Endothelial cell of umbilical vein (primary cell): ENCODE data around the gene MCHR1. TPM values are rescaled to one million over a fixed set of nuclear protein-coding genes. Genes with fewer than 3 reads are reported as not detected.

Source experiments
- BruUV-seq: library from RNA; stranded (reverse); fragments of 400-500 nt; replicated peaks from 2 replicates; lab custom pipeline; 2021; lab: Mats Ljungman, UMichigan
- CTCF ChIA-PET: fragments of 300-600, 350-600 bp; sonication (Branson Sonifier 250); formaldehyde crosslinking; loops from one replicate; lab custom pipeline; 2021; ENCODE audit warnings: antibody characterized with exemption, inconsistent platforms; lab: Charles Lee
- POLR2A ChIA-PET: fragments of 300-600, 350-600 bp; sonication (Branson Sonifier 250); formaldehyde crosslinking; loops from one replicate; lab custom pipeline; 2021; ENCODE audit warnings: antibody characterized with exemption, inconsistent platforms; lab: Charles Lee
- DNase-seq: peaks from one replicate; pipeline ENCODE4 v3.0.0-alpha.2; 2011; ENCODE audit warnings: low read depth, low spot score
- FAIRE-seq: peaks from 2 replicates; lab custom pipeline; 2011; peaks lifted over from hg19 to GRCh38; lab: Jason Lieb, UNC
- H2AFZ ChIP-seq: 2 replicates; pipeline ENCODE4 v1.6.0; 2012; ENCODE audit warnings: low read depth, low read length, control low read depth, inconsistent platforms
- H3K27ac ChIP-seq: 2 replicates; pipeline ENCODE4 v1.5.1; 2011; ENCODE audit warnings: low read depth, mild to moderate bottlenecking, control low read depth, low read length, moderate library complexity; ENCODE audit not compliant: insufficient read depth
- H3K27me3 ChIP-seq, 2 experiments: 2 replicates each; pipeline versions ENCODE4 v1.6.0 to v1.6.1; 2011; ENCODE audit warnings: low read length in 2 of 2, mixed read lengths in 1 of 2; ENCODE audit not compliant: control insufficient read depth in 2 of 2, insufficient read depth in 2 of 2
- H3K36me3 ChIP-seq, 2 experiments: 2 replicates in 1 of 2; 3 replicates in 1 of 2; pipeline ENCODE4 v1.5.1; 2011; ENCODE audit warnings: low read length in 2 of 2, mild to moderate bottlenecking in 1 of 2, moderate library complexity in 1 of 2; ENCODE audit not compliant: control insufficient read depth in 2 of 2, insufficient read depth in 2 of 2; ENCODE audit errors: extremely low read depth in 1 of 2
- H3K4me1 ChIP-seq: 3 replicates; pipeline ENCODE4 v1.5.1; 2011; ENCODE audit warnings: mild to moderate bottlenecking, low read length; ENCODE audit not compliant: control insufficient read depth, insufficient read depth; ENCODE audit errors: extremely low read depth
- H3K4me2 ChIP-seq: 2 replicates; pipeline ENCODE4 v1.6.1; 2011; ENCODE audit warnings: low read length, control low read depth, mixed read lengths; ENCODE audit not compliant: insufficient read depth
- H3K4me3 ChIP-seq, 3 experiments: fragments of 200-600 bp in 1 of 3; sonication (generic), shearing (Covaris generic) in 1 of 3; replicated peaks in 1 of 3; 2 replicates each; pipeline ENCODE4 v1.5.1; 2011 to 2016; ENCODE audit warnings: control low read depth in 3 of 3, low read length in 3 of 3, mild to moderate bottlenecking in 2 of 3, inconsistent platforms in 1 of 3, low read depth in 1 of 3, moderate library complexity in 1 of 3; ENCODE audit not compliant: insufficient read depth in 1 of 3
- H3K79me2 ChIP-seq: 2 replicates; pipeline ENCODE4 v1.6.0; 2012; ENCODE audit warnings: low read length, inconsistent platforms; ENCODE audit not compliant: control insufficient read depth, insufficient read depth
- H3K9ac ChIP-seq: replicated peaks from 2 replicates; pipeline ENCODE3; 2011; ENCODE audit warnings: low read length, control low read depth; ENCODE audit not compliant: insufficient read depth; ENCODE audit errors: extremely low read depth
- H3K9me1 ChIP-seq: replicated peaks from 3 replicates; pipeline ENCODE4 v1.6.0; 2011; ENCODE audit warnings: mild to moderate bottlenecking, low read length; ENCODE audit not compliant: control insufficient read depth, insufficient read depth; ENCODE audit errors: extremely low read depth
- H3K9me3 ChIP-seq: replicated peaks from 2 replicates; pipeline ENCODE4 v1.5.1; 2012; ENCODE audit warnings: low read length, inconsistent platforms; ENCODE audit not compliant: control insufficient read depth, insufficient read depth
- H4K20me1 ChIP-seq: replicated peaks from 2 replicates; pipeline ENCODE3; 2011; ENCODE audit warnings: mild to moderate bottlenecking, low read length; ENCODE audit not compliant: control insufficient read depth, insufficient read depth; ENCODE audit errors: extremely low read depth
- EZH2 ChIP-seq: IDR thresholded peaks from 2 replicates; pipeline ENCODE4 v1.6.1; 2012; ENCODE audit warnings: borderline replicate concordance, low read depth, mild to moderate bottlenecking, moderate library complexity, low read length, inconsistent platforms; ENCODE audit not compliant: severe bottlenecking
- FOS ChIP-seq: IDR thresholded peaks from 2 replicates; pipeline ENCODE4 v1.6.1; 2011; ENCODE audit warnings: mild to moderate bottlenecking, low read length, moderate library complexity, borderline replicate concordance; ENCODE audit not compliant: insufficient read depth
- GATA2 ChIP-seq: IDR thresholded peaks from 2 replicates; pipeline ENCODE4 v1.7.0; 2011; ENCODE audit warnings: low read depth, mild to moderate bottlenecking, moderate library complexity, mixed read lengths, low read length; ENCODE audit not compliant: insufficient read length, insufficient read depth
- JUN ChIP-seq: IDR thresholded peaks from 2 replicates; pipeline ENCODE4 v1.6.1; 2011; ENCODE audit warnings: borderline replicate concordance, low read depth; ENCODE audit not compliant: insufficient read length, insufficient read depth
- MYC ChIP-seq: IDR thresholded peaks from one replicate; pipeline ENCODE4 v1.6.1; 2011; ENCODE audit warnings: mild to moderate bottlenecking, low read depth, low read length
- POLR2A ChIP-seq: IDR thresholded peaks from 2 replicates; pipeline ENCODE4 v1.6.1; 2012; ENCODE audit warnings: low read depth, mild to moderate bottlenecking, control low read depth, low read length
- POLR2AphosphoS5 ChIP-seq: IDR thresholded peaks from 2 replicates; pipeline ENCODE4 v1.6.1; 2012; ENCODE audit warnings: low read depth, mild to moderate bottlenecking, control low read depth, low read length, moderate library complexity; ENCODE audit not compliant: insufficient read depth
- dilution Hi-C: fragments of 300-500 bp; cut with MboI; formaldehyde crosslinking; loops from one replicate; pipeline ENCODE4 v1.15.0; 2019; ENCODE audit warnings: low sequenced_read_pairs; ENCODE audit not compliant: extremely low pct_ligation_motif_present
- intact Hi-C: fragments of 100-400 bp; cut with micrococcal nuclease; formaldehyde crosslinking; loops from one replicate; pipeline ENCODE4 v1.10.0; 2022
- polyA plus RNA-seq, 4 experiments: library from polyadenylated mRNA; depleted of rRNA in 3 of 4; stranded (reverse) in 3 of 4; unstranded in 1 of 4; fragments of >200 nt; gene quantifications; 2 replicates each; pipeline versions ENCODE4 v1.2.1 to v1.2.3, GENCODE V29; 2011 to 2012; ENCODE audit warnings: missing spikeins in 1 of 4
- total RNA-seq: library from RNA; stranded (reverse); gene quantifications from 2 replicates; pipeline ENCODE4 v1.2.3, GENCODE V29; 2021
- TF ChIP-seq, protein P1 (sequence below): IDR thresholded peaks from 2 replicates; pipeline ENCODE4 v1.6.1; 2011; ENCODE audit not compliant: insufficient read depth, insufficient read length
- TF ChIP-seq, protein P2 (sequence below), 2 donors: IDR thresholded peaks; 1 replicate in 1 of 2; 2 replicates in 1 of 2; pipeline ENCODE4 v1.5.1; 2011; ENCODE audit warnings: low read length in 2 of 2, mild to moderate bottlenecking in 2 of 2, moderate library complexity in 2 of 2, control low read depth in 1 of 2, inconsistent platforms in 1 of 2, low read depth in 1 of 2; ENCODE audit not compliant: insufficient read depth in 1 of 2; ENCODE audit errors: extremely low read depth in 1 of 2

Gene MCHR1
- total and polyA plus RNA-seq, 2 donors (not counting 3 experiments of a cell fraction or from before 2014, with no cell fraction given), result not detected

DNA sequence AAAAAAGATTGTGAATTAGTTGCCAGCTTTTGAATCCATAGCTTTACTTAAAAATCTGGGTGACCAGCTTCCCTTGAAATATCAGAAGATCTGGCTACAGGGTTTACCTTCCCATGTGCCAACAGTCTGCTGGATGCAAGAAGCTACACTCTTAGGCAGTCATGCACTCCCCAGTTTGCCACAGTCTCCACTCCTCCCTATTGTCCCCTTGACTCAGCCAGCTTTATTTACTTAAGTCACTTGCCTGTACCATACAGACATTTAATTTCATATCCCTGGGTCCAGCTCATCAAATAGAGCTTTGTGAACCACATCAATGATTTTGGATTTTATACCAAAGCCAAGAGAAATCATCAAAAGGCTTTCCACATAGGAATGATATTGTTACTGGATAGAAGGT is 12.2 kb downstream of the MCHR1 start:
- TF ChIP-seq POLR2A, result no peak
- TF ChIP-seq, protein P1, sequence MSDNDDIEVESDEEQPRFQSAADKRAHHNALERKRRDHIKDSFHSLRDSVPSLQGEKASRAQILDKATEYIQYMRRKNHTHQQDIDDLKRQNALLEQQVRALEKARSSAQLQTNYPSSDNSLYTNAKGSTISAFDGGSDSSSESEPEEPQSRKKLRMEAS, result no peak
- TF ChIP-seq POLR2AphosphoS5, result no peak
- TF ChIP-seq EZH2, result no peak
- TF ChIP-seq GATA2, result no peak
- TF ChIP-seq FOS, result no peak
- TF ChIP-seq, protein P2, sequence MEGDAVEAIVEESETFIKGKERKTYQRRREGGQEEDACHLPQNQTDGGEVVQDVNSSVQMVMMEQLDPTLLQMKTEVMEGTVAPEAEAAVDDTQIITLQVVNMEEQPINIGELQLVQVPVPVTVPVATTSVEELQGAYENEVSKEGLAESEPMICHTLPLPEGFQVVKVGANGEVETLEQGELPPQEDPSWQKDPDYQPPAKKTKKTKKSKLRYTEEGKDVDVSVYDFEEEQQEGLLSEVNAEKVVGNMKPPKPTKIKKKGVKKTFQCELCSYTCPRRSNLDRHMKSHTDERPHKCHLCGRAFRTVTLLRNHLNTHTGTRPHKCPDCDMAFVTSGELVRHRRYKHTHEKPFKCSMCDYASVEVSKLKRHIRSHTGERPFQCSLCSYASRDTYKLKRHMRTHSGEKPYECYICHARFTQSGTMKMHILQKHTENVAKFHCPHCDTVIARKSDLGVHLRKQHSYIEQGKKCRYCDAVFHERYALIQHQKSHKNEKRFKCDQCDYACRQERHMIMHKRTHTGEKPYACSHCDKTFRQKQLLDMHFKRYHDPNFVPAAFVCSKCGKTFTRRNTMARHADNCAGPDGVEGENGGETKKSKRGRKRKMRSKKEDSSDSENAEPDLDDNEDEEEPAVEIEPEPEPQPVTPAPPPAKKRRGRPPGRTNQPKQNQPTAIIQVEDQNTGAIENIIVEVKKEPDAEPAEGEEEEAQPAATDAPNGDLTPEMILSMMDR (IDR thresholded peaks at IDR 0.05; ENCODE audit: extremely low read depth in 1 of 2, insufficient read depth in 1 of 2, low read depth in 1 of 2, low read length in 2 of 2), result no peak
- TF ChIP-seq JUN, result no peak
- TF ChIP-seq MYC, result no peak
- DNase-seq, result no peak
- dilution Hi-C loops (no loop called here), intact Hi-C loops (no loop called here)
- H2AFZ ChIP-seq, result no peak overlapping the region
- no TSS peak for BruUV-seq
- FAIRE-seq, result no peak
- POLR2A ChIA-PET, result interaction anchor here (0.7 kb wide), 1 partner anchor 12 kb away, joined by 14 read pairs; no protein-coding TSS in a partner anchor
- no peaks in the 10 kb centered on the region for H3K36me3 ChIP-seq
- H4K20me1 ChIP-seq, result no peaks in the 10 kb centered on the region
- H3K27ac ChIP-seq, result no peak overlapping the region
- H3K4me3 ChIP-seq, result no peak overlapping the region
- H3K9ac ChIP-seq, result no peak overlapping the region
- no peaks in the 10 kb centered on the region for H3K79me2 ChIP-seq
- no peaks in the 10 kb centered on the region for H3K4me1 ChIP-seq
- H3K9me1 ChIP-seq, result no peaks in the 10 kb centered on the region
- CTCF ChIA-PET, result interaction anchor here (1.0 to 1.7 kb wide), 6 partner anchors 8 to 69 kb away, joined by 3 to 11 read pairs (median 4); no protein-coding TSS in a partner anchor
- no peak overlapping the region for H3K4me2 ChIP-seq
- peaks cover 4 to 6% of the 10 kb centered on the region in 2 experiments for H3K27me3 ChIP-seq
- H3K9me3 ChIP-seq, result no peaks in the 10 kb centered on the region
